Measurements from ENCODE around the gene SLC8B1. TPM values are rescaled to one million over a fixed set of nuclear protein-coding genes. Genes with fewer than 3 reads are reported as not detected.

The SLC8B1 gene
- total RNA-seq, 1 donor from 2014 or later: 41.1 TPM

- Histone ChIP-seq H3K27me3 (ENCODE audit: control insufficient read depth, insufficient read depth, low read length) (no peaks in the 10 kb centered on the region), H3K4me3 (ENCODE audit: low read depth, low read length) (no peak overlapping the region), H3K36me3 (ENCODE audit: control insufficient read depth, insufficient read depth, low read length) (no peaks in the 10 kb centered on the region)
- no peak for DNase-seq (ENCODE audit: low read depth)
- TF ChIP-seq CTCF (IDR thresholded peaks at IDR 0.05; ENCODE audit: insufficient read depth, low read length, poor library complexity, severe bottlenecking): no peak
These were observed 8.0 kb downstream of the SLC8B1 start for GRCh38 chr12:113326775-113327395.

GRCh38 chr12:113325916-113326315 is 9.0 kb downstream of the SLC8B1 start:
- no peaks in the 10 kb centered on the region for H3K27me3 ChIP-seq (ENCODE audit: control insufficient read depth, insufficient read depth, low read length)
- no peak for DNase-seq (ENCODE audit: low read depth)
- no peak for TF ChIP-seq CTCF (IDR thresholded peaks at IDR 0.05; ENCODE audit: insufficient read depth, low read length, poor library complexity, severe bottlenecking)

GRCh38 chr12:113322343-113322742 is 12.6 kb downstream of the SLC8B1 start:
- H3K27me3 ChIP-seq (ENCODE audit: control insufficient read depth, insufficient read depth, low read length): no peaks in the 10 kb centered on the region
- no peak overlapping the region for H3K4me3 ChIP-seq (ENCODE audit: low read depth, low read length)
- no peak for TF ChIP-seq CTCF (IDR thresholded peaks at IDR 0.05; ENCODE audit: insufficient read depth, low read length, poor library complexity, severe bottlenecking)
- no peaks in the 10 kb centered on the region for H3K36me3 ChIP-seq (ENCODE audit: control insufficient read depth, insufficient read depth, low read length)
- DNase-seq (ENCODE audit: low read depth): no peak

More at GRCh38 chr12:113325916-113326315, 9.0 kb downstream of the SLC8B1 start:
- Histone ChIP-seq H3K4me3 (ENCODE audit: low read depth, low read length) (no peak overlapping the region), H3K36me3 (ENCODE audit: control insufficient read depth, insufficient read depth, low read length) (no peaks in the 10 kb centered on the region)

- DNase-seq (ENCODE audit: low read depth): no peak
- no peak for TF ChIP-seq CTCF (IDR thresholded peaks at IDR 0.05; ENCODE audit: insufficient read depth, low read length, poor library complexity, severe bottlenecking)
- Histone ChIP-seq H3K36me3 (ENCODE audit: control insufficient read depth, insufficient read depth, low read length) (no peaks in the 10 kb centered on the region), H3K27me3 (ENCODE audit: control insufficient read depth, insufficient read depth, low read length) (no peaks in the 10 kb centered on the region), H3K4me3 (ENCODE audit: low read depth, low read length) (no peak overlapping the region)
These were observed 14.5 kb downstream of the SLC8B1 start for GRCh38 chr12:113320401-113320800.

GRCh38 chr12:113318900-113319628 is 15.8 kb downstream of the SLC8B1 start:
- no peaks in the 10 kb centered on the region for H3K27me3 ChIP-seq (ENCODE audit: control insufficient read depth, insufficient read depth, low read length)
- TF ChIP-seq CTCF (IDR thresholded peaks at IDR 0.05; ENCODE audit: insufficient read depth, low read length, poor library complexity, severe bottlenecking): no peak
- H3K4me3 ChIP-seq (ENCODE audit: low read depth, low read length): no peak overlapping the region
- DNase-seq (ENCODE audit: low read depth): no peak
- no peaks in the 10 kb centered on the region for H3K36me3 ChIP-seq (ENCODE audit: control insufficient read depth, insufficient read depth, low read length)
